ENCODE data around the gene URB1. TPM values are rescaled to one million over a fixed set of nuclear protein-coding genes. Genes with fewer than 3 reads are reported as not detected.

The URB1 gene
- total and polyA plus RNA-seq, 2 of the 8 experiments (the other 6 are each of a cell fraction or from before 2014, with no cell fraction given) = 8.1 to 28.9 TPM

DNA sequence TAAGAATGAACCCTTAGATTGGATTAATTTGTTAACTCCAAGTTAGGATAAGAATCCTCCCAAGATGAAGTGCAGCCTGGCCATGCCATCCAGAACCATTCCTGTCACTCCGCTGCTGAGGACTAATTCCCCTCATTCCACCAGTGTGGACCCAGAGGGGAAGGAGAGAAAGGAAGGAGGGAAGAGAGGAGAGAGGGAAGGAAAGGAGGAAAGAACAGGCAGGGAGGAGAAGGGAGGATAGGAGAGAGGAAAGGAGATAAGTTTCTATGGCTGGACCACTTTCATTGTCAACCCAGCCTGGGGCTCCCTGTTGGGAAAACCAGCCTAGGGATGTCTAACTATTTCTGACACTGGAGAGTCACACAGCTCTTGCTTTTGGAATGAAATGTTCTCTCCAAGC is 89.4 kb downstream of the URB1 start (continued):
- TF ChIP-seq RNF2 (IDR thresholded peaks at IDR 0.05; ENCODE audit: borderline replicate concordance, low read depth, low read length, missing control alignments, poor library complexity, severe bottlenecking) (no peak), BCL11A (IDR thresholded peaks at IDR 0.05; ENCODE audit: low read depth in 2 of 2, low read length in 2 of 2) (no peak), SIN3A (conservative IDR thresholded peaks at IDR 0.05 in 1 of 2, IDR thresholded peaks at IDR 0.05 in 1 of 2; ENCODE audit: low read depth in 1 of 2, low read length in 2 of 2) (no peak), CREB1 (IDR thresholded peaks at IDR 0.05) (no peak), SP1 (IDR thresholded peaks at IDR 0.05; ENCODE audit: low read depth, low read length) (no peak), NANOG (IDR thresholded peaks at IDR 0.05; ENCODE audit: insufficient read depth, low read depth, low read length, poor library complexity, severe bottlenecking) (no peak), JUN (IDR thresholded peaks at IDR 0.05; ENCODE audit: low read depth, low read length) (no peak)
- TF ChIP-seq, protein P1, sequence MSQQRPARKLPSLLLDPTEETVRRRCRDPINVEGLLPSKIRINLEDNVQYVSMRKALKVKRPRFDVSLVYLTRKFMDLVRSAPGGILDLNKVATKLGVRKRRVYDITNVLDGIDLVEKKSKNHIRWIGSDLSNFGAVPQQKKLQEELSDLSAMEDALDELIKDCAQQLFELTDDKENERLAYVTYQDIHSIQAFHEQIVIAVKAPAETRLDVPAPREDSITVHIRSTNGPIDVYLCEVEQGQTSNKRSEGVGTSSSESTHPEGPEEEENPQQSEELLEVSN (IDR thresholded peaks at IDR 0.05) = no peak
